GM12878 (cell line): Measurements from ENCODE around the gene ADPRHL1. TPM values are rescaled to one million over a fixed set of nuclear protein-coding genes. Genes with fewer than 3 reads are reported as not detected.

Source experiments
- ATAC-seq: fragments of 200-7000 bp; cut with Tn5 transposase; 3 replicates; pipeline ENCODE4 v1.9.1; 2020; ENCODE audit warnings: mild to moderate bottlenecking, moderate library complexity
- BruUV-seq: library from RNA; stranded (reverse); fragments of 400-500 nt; replicated peaks from 2 replicates; lab custom pipeline; 2021; lab: Mats Ljungman, UMichigan
- CTCF ChIA-PET: fragments of 300-600 bp; sonication (Branson Sonifier 250); formaldehyde crosslinking; extraction: SDS; loops from one replicate; lab custom pipeline; 2021; ENCODE audit warnings: inconsistent platforms; lab: Yijun Ruan, JAX
- POLR2A ChIA-PET: fragments of 350-600 bp; formaldehyde crosslinking; extraction: SDS; loops from one replicate; lab custom pipeline; 2021; ENCODE audit warnings: inconsistent platforms; lab: Charles Lee
- RAD21 ChIA-PET: fragments of 300-600 bp; sonication (Branson Sonifier 250); formaldehyde crosslinking; loops from one replicate; lab custom pipeline; 2023; ENCODE audit warnings: antibody characterized with exemption; ENCODE audit not compliant: unreplicated experiment; lab: Charles Lee
- SMC1A ChIA-PET: fragments of 300-600 bp; sonication (Branson Sonifier 250); formaldehyde crosslinking; loops from one replicate; lab custom pipeline; 2023; ENCODE audit not compliant: unreplicated experiment, uncharacterized antibody; lab: Charles Lee
- DNase-seq: peaks from one replicate; pipeline ENCODE4 v3.0.0-alpha.2; 2011; ENCODE audit warnings: low read depth, low spot score
- FAIRE-seq: peaks from 3 replicates; lab custom pipeline; 2011; peaks lifted over from hg19 to GRCh38; lab: Jason Lieb, UNC
- H2AFZ ChIP-seq: 2 replicates; pipeline ENCODE4 v1.6.0; 2011; ENCODE audit warnings: low read depth, low read length, control low read depth; ENCODE audit not compliant: control insufficient read depth
- H3K27ac ChIP-seq: 2 replicates; pipeline ENCODE4 v1.5.1; 2011; ENCODE audit warnings: control low read depth; ENCODE audit not compliant: control insufficient read depth, insufficient read depth
- H3K27me3 ChIP-seq, 2 experiments: replicated peaks in 1 of 2; 2 replicates each; pipeline versions ENCODE4 v1.6.0 to v1.6.1; 2011; ENCODE audit warnings: low read length in 1 of 2; ENCODE audit not compliant: control insufficient read depth in 2 of 2, insufficient read depth in 2 of 2
- H3K36me3 ChIP-seq, 2 experiments: 2 replicates each; pipeline ENCODE4 v1.5.1; 2011; ENCODE audit warnings: low read length in 1 of 2; ENCODE audit not compliant: control insufficient read depth in 2 of 2, insufficient read depth in 2 of 2
- H3K4me1 ChIP-seq: 2 replicates; pipeline ENCODE4 v1.6.1; 2011; ENCODE audit warnings: mild to moderate bottlenecking, low read length, moderate library complexity, mixed read lengths; ENCODE audit not compliant: control insufficient read depth, insufficient read depth
- H3K4me2 ChIP-seq: 2 replicates; pipeline ENCODE4 v1.6.0; 2011; ENCODE audit warnings: control low read depth; ENCODE audit not compliant: control insufficient read depth, insufficient read depth
- H3K4me3 ChIP-seq: fragments of 200-600 bp; sonication (generic); 2 replicates; pipeline ENCODE4 v1.5.1; 2016
- H3K79me2 ChIP-seq: 2 replicates; pipeline ENCODE4 v1.6.0; 2011; ENCODE audit warnings: low read length; ENCODE audit not compliant: control insufficient read depth, insufficient read depth
- H3K9ac ChIP-seq: 2 replicates; pipeline ENCODE4 v1.8.0; 2011; ENCODE audit warnings: low read length, control low read depth, mixed read lengths; ENCODE audit not compliant: control insufficient read depth, insufficient read depth
- H3K9me3 ChIP-seq: replicated peaks from 3 replicates; pipeline ENCODE4 v1.5.1; 2011; ENCODE audit warnings: mild to moderate bottlenecking, low read length; ENCODE audit not compliant: control insufficient read depth, insufficient read depth
- H4K20me1 ChIP-seq: 2 replicates; pipeline ENCODE4 v1.6.0; 2011; ENCODE audit not compliant: control insufficient read depth, insufficient read depth
- CBX5 ChIP-seq: sonication (generic); IDR thresholded peaks from 2 replicates; pipeline ENCODE4 v1.6.1; 2016; ENCODE audit warnings: low read depth, moderate library complexity, mild to moderate bottlenecking, inconsistent platforms
- NFYB ChIP-seq: IDR thresholded peaks from 2 replicates; pipeline ENCODE4 v1.6.1; 2011; ENCODE audit warnings: low read depth, mild to moderate bottlenecking, low read length, improper control_type of control experiment, moderate library complexity; ENCODE audit not compliant: insufficient read depth
- POLR2A ChIP-seq: IDR thresholded peaks from 2 replicates; pipeline ENCODE4 v1.6.1; 2011; ENCODE audit warnings: low read depth, mild to moderate bottlenecking, low read length
- SREBF2 ChIP-seq: IDR thresholded peaks from 2 replicates; pipeline ENCODE4 v1.6.1; 2012; ENCODE audit warnings: mild to moderate bottlenecking, low read length
- TAF1 ChIP-seq: IDR thresholded peaks from 2 replicates; pipeline ENCODE4 v1.6.1; 2011; ENCODE audit warnings: mild to moderate bottlenecking, low read depth, low read length, borderline replicate concordance
- WGBS: methylation state at CpG from one replicate; pipeline ENCODE4 v1.1.6; 2016; ENCODE audit warnings: low lambda C conversion rate; ENCODE audit not compliant: insufficient replicate concordance, insufficient coverage; ENCODE audit errors: missing lambda C conversion rate; 5-methylcytosine and 5-hydroxymethylcytosine counted together
- in situ Hi-C: fragments of 300-500 bp; cut with MboI; formaldehyde crosslinking; loops from 9 replicates; pipeline ENCODE4 v1.14.3; 2018; ENCODE audit warnings: mixed read lengths
- intact Hi-C: fragments of 100-400 bp; cut with micrococcal nuclease; formaldehyde crosslinking; loops from one replicate; pipeline ENCODE4 v1.14.2; 2022; ENCODE audit not compliant: unreplicated experiment
- polyA plus RNA-seq, 11 experiments: library from polyadenylated mRNA; depleted of rRNA in 4 of 11; unstranded in 6 of 11; stranded (reverse) in 5 of 11; fragments of >200 nt; fragmentation: Nextera tagmentation in 4 of 11; fragmentation: Illumina TruSeq in 1 of 11; extraction: Ambion mirVana in 4 of 11; extraction: Trizol in 1 of 11; gene quantifications; 1 replicate in 1 of 11; 2 replicates in 10 of 11; pipeline versions ENCODE4 v1.2.1 to v1.2.3, GENCODE V29; 2011 to 2016; ENCODE audit warnings: inconsistent platforms in 2 of 11, missing spikeins in 2 of 11, low read depth in 1 of 11
- total RNA-seq, 4 experiments: library from RNA; depleted of rRNA in 3 of 4; stranded (reverse); fragments of >200 nt in 3 of 4; fragmentation: Illumina TruSeq in 1 of 4; extraction: Trizol in 1 of 4; gene quantifications; 2 replicates each; pipeline versions ENCODE4 v1.2.1 to v1.2.3, GENCODE V29; 2013 to 2021
- TF ChIP-seq, protein P1 (sequence below): IDR thresholded peaks from 2 replicates; pipeline ENCODE4 v1.6.1; 2011; ENCODE audit warnings: low read depth, low read length, improper control_type of control experiment, borderline replicate concordance
- TF ChIP-seq, protein P2 (sequence below): IDR thresholded peaks from 2 replicates; pipeline ENCODE4 v1.6.1; 2012; ENCODE audit warnings: mild to moderate bottlenecking, low read depth, low read length
- TF ChIP-seq, protein P3 (sequence below): fragments of 450-650 bp; IDR thresholded peaks from 2 replicates; pipeline ENCODE4 v1.6.1; 2017; ENCODE audit warnings: mild to moderate bottlenecking, moderate library complexity
- TF ChIP-seq, protein P4 (sequence below): fragments of 150-350 bp; IDR thresholded peaks from 2 replicates; pipeline ENCODE4 v1.6.1; 2016; ENCODE audit warnings: low read depth, low read length
- TF ChIP-seq, protein P5 (sequence below): fragments of 450-650 bp; IDR thresholded peaks from 2 replicates; pipeline ENCODE4 v1.6.1; 2017; ENCODE audit warnings: mild to moderate bottlenecking

Gene ADPRHL1
- total and polyA plus RNA-seq, 10 of the 15 experiments (the other 5 are each of a cell fraction or from before 2014, with no cell fraction given): 0.05 to 1.9 (median 1.0) TPM

DNA sequence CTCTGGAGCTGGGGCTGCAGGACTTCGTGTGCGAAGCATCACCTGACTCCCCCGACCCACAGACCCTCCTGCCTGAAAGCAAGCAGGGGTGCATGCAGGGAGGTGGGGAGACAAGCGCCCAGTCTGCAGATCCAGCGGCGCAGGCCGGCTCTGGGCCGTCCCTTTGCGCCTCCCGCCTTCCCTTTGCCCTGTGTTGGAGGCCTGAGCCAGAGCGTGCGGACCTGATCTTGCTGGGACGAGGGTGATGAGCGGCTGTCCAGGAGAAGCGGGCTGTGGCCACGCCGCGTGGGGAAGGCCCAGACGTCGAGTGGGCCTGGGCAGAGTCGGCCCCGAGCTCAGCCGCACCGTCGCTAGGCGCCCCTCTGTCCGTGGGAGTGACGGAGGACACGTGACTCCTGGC is 84.1 kb downstream of the ADPRHL1 start:
- 74% methylated on average over 29 of the region's 29 CpGs for WGBS
- no peaks in the 10 kb centered on the region for H3K4me1 ChIP-seq
- H3K27me3 ChIP-seq: no peaks in the 10 kb centered on the region
- TF ChIP-seq CBX5 (no peak), POLR2A (no peak), SREBF2 (no peak), TAF1 (no peak), NFYB (no peak)
- TF ChIP-seq, protein P1, sequence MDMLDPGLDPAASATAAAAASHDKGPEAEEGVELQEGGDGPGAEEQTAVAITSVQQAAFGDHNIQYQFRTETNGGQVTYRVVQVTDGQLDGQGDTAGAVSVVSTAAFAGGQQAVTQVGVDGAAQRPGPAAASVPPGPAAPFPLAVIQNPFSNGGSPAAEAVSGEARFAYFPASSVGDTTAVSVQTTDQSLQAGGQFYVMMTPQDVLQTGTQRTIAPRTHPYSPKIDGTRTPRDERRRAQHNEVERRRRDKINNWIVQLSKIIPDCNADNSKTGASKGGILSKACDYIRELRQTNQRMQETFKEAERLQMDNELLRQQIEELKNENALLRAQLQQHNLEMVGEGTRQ: no peak
- TF ChIP-seq, protein P2, sequence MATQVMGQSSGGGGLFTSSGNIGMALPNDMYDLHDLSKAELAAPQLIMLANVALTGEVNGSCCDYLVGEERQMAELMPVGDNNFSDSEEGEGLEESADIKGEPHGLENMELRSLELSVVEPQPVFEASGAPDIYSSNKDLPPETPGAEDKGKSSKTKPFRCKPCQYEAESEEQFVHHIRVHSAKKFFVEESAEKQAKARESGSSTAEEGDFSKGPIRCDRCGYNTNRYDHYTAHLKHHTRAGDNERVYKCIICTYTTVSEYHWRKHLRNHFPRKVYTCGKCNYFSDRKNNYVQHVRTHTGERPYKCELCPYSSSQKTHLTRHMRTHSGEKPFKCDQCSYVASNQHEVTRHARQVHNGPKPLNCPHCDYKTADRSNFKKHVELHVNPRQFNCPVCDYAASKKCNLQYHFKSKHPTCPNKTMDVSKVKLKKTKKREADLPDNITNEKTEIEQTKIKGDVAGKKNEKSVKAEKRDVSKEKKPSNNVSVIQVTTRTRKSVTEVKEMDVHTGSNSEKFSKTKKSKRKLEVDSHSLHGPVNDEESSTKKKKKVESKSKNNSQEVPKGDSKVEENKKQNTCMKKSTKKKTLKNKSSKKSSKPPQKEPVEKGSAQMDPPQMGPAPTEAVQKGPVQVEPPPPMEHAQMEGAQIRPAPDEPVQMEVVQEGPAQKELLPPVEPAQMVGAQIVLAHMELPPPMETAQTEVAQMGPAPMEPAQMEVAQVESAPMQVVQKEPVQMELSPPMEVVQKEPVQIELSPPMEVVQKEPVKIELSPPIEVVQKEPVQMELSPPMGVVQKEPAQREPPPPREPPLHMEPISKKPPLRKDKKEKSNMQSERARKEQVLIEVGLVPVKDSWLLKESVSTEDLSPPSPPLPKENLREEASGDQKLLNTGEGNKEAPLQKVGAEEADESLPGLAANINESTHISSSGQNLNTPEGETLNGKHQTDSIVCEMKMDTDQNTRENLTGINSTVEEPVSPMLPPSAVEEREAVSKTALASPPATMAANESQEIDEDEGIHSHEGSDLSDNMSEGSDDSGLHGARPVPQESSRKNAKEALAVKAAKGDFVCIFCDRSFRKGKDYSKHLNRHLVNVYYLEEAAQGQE: no peak
- TF ChIP-seq, protein P3, sequence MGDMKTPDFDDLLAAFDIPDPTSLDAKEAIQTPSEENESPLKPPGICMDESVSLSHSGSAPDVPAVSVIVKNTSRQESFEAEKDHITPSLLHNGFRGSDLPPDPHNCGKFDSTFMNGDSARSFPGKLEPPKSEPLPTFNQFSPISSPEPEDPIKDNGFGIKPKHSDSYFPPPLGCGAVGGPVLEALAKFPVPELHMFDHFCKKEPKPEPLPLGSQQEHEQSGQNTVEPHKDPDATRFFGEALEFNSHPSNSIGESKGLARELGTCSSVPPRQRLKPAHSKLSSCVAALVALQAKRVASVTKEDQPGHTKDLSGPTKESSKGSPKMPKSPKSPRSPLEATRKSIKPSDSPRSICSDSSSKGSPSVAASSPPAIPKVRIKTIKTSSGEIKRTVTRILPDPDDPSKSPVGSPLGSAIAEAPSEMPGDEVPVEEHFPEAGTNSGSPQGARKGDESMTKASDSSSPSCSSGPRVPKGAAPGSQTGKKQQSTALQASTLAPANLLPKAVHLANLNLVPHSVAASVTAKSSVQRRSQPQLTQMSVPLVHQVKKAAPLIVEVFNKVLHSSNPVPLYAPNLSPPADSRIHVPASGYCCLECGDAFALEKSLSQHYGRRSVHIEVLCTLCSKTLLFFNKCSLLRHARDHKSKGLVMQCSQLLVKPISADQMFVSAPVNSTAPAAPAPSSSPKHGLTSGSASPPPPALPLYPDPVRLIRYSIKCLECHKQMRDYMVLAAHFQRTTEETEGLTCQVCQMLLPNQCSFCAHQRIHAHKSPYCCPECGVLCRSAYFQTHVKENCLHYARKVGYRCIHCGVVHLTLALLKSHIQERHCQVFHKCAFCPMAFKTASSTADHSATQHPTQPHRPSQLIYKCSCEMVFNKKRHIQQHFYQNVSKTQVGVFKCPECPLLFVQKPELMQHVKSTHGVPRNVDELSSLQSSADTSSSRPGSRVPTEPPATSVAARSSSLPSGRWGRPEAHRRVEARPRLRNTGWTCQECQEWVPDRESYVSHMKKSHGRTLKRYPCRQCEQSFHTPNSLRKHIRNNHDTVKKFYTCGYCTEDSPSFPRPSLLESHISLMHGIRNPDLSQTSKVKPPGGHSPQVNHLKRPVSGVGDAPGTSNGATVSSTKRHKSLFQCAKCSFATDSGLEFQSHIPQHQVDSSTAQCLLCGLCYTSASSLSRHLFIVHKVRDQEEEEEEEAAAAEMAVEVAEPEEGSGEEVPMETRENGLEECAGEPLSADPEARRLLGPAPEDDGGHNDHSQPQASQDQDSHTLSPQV: no peak
- TF ChIP-seq, protein P4, sequence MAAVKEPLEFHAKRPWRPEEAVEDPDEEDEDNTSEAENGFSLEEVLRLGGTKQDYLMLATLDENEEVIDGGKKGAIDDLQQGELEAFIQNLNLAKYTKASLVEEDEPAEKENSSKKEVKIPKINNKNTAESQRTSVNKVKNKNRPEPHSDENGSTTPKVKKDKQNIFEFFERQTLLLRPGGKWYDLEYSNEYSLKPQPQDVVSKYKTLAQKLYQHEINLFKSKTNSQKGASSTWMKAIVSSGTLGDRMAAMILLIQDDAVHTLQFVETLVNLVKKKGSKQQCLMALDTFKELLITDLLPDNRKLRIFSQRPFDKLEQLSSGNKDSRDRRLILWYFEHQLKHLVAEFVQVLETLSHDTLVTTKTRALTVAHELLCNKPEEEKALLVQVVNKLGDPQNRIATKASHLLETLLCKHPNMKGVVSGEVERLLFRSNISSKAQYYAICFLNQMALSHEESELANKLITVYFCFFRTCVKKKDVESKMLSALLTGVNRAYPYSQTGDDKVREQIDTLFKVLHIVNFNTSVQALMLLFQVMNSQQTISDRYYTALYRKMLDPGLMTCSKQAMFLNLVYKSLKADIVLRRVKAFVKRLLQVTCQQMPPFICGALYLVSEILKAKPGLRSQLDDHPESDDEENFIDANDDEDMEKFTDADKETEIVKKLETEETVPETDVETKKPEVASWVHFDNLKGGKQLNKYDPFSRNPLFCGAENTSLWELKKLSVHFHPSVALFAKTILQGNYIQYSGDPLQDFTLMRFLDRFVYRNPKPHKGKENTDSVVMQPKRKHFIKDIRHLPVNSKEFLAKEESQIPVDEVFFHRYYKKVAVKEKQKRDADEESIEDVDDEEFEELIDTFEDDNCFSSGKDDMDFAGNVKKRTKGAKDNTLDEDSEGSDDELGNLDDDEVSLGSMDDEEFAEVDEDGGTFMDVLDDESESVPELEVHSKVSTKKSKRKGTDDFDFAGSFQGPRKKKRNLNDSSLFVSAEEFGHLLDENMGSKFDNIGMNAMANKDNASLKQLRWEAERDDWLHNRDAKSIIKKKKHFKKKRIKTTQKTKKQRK: no peak
- TF ChIP-seq, protein P5, sequence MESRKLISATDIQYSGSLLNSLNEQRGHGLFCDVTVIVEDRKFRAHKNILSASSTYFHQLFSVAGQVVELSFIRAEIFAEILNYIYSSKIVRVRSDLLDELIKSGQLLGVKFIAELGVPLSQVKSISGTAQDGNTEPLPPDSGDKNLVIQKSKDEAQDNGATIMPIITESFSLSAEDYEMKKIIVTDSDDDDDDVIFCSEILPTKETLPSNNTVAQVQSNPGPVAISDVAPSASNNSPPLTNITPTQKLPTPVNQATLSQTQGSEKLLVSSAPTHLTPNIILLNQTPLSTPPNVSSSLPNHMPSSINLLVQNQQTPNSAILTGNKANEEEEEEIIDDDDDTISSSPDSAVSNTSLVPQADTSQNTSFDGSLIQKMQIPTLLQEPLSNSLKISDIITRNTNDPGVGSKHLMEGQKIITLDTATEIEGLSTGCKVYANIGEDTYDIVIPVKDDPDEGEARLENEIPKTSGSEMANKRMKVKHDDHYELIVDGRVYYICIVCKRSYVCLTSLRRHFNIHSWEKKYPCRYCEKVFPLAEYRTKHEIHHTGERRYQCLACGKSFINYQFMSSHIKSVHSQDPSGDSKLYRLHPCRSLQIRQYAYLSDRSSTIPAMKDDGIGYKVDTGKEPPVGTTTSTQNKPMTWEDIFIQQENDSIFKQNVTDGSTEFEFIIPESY: no peak

More for the DNA sequence above, 84.1 kb downstream of the ADPRHL1 start:
- BruUV-seq: no TSS peak
- FAIRE-seq: no peak
- Histone ChIP-seq H3K79me2 (no peaks in the 10 kb centered on the region), H3K4me2 (no peak overlapping the region), H3K9me3 (no peaks in the 10 kb centered on the region), H3K9ac (no peak overlapping the region), H3K27ac (no peak overlapping the region), H2AFZ (no peak overlapping the region), H3K36me3 (no peaks in the 10 kb centered on the region), H4K20me1 (no peaks in the 10 kb centered on the region), H3K4me3 (no peak overlapping the region)
- ChIA-PET POLR2A (no interaction called here), RAD21 (no interaction called here), CTCF (no interaction called here), SMC1A (no interaction called here)
- DNase-seq: no peak
- ATAC-seq: no peak
- in situ Hi-C loops: no loop called here
- intact Hi-C loops: no loop called here
